ENCODE results near the gene RWDD1.

DNA sequence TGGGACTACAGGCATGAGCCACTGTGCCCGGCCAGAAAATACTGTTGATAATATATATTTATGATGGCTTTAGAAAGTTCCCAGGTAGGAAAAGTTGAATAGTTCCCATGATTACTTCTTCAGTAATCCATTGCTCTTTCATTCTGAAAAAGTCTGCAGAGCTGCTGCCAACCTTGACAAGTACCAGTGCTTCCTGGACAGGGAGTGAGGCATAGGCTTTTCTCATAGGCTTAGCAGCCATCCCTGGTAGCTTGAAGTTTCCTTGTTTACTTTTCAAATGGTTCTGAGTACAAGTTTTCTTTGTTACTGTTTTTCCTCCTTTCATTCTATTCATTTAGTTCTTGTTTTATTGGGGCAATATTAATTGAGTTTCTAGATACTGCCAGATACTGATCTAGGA, 7.8 kb downstream of the RWDD1 start:
- TF ChIP-seq, protein P1, sequence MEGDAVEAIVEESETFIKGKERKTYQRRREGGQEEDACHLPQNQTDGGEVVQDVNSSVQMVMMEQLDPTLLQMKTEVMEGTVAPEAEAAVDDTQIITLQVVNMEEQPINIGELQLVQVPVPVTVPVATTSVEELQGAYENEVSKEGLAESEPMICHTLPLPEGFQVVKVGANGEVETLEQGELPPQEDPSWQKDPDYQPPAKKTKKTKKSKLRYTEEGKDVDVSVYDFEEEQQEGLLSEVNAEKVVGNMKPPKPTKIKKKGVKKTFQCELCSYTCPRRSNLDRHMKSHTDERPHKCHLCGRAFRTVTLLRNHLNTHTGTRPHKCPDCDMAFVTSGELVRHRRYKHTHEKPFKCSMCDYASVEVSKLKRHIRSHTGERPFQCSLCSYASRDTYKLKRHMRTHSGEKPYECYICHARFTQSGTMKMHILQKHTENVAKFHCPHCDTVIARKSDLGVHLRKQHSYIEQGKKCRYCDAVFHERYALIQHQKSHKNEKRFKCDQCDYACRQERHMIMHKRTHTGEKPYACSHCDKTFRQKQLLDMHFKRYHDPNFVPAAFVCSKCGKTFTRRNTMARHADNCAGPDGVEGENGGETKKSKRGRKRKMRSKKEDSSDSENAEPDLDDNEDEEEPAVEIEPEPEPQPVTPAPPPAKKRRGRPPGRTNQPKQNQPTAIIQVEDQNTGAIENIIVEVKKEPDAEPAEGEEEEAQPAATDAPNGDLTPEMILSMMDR (IDR thresholded peaks at IDR 0.05; ENCODE audit: low read depth, low read length) = no peak
- TF ChIP-seq EZH2phosphoT487 (IDR thresholded peaks at IDR 0.05; ENCODE audit: low read depth) = no peak
